Peyer's patch (tissue), 4 donors: ENCODE measurements around the gene PLB1.

Experiments
- POLR2A ChIP-seq, 2 donors: fragments of 450-650 bp; IDR thresholded peaks; one replicate each; pipeline ENCODE4 v1.5.1; 2017; ENCODE audit warnings: antibody characterized with exemption in 2 of 2, mild to moderate bottlenecking in 2 of 2, moderate library complexity in 2 of 2
- TF ChIP-seq, protein P1 (sequence below), 6 experiments: fragments of 450-650 bp in 4 of 6; fragments of 200-600 bp in 2 of 6; sonication (generic) in 1 of 6; IDR thresholded peaks; one replicate each; pipeline ENCODE4 v1.5.1; 2017 to 2019; ENCODE audit warnings: antibody characterized with exemption in 6 of 6, mild to moderate bottlenecking in 3 of 6, moderate library complexity in 1 of 6

DNA sequence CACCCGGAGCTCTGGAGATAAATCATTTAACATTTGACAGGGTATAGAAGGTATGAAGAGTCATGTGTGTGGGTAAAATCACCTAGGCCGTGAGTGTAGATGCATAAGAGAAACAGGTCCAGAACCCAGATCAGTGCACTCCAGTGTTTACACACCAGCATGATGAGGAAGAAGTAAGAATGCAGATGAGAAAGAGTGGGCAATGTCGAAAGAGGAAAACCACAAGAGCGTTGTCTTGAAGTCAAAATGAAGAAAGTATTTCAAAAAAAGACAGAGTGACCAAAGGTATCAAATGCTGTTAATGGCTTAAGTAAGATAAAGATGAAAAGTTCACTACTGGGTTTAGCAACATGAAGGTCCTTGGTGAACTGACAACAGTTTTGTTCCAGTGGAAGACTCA is 32.0 kb upstream of the PLB1 start:
- TF ChIP-seq POLR2A (IDR thresholded peaks at IDR 0.05) = no peak
- TF ChIP-seq, protein P1, sequence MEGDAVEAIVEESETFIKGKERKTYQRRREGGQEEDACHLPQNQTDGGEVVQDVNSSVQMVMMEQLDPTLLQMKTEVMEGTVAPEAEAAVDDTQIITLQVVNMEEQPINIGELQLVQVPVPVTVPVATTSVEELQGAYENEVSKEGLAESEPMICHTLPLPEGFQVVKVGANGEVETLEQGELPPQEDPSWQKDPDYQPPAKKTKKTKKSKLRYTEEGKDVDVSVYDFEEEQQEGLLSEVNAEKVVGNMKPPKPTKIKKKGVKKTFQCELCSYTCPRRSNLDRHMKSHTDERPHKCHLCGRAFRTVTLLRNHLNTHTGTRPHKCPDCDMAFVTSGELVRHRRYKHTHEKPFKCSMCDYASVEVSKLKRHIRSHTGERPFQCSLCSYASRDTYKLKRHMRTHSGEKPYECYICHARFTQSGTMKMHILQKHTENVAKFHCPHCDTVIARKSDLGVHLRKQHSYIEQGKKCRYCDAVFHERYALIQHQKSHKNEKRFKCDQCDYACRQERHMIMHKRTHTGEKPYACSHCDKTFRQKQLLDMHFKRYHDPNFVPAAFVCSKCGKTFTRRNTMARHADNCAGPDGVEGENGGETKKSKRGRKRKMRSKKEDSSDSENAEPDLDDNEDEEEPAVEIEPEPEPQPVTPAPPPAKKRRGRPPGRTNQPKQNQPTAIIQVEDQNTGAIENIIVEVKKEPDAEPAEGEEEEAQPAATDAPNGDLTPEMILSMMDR (IDR thresholded peaks at IDR 0.05) = no peak
